ENCODE measurements around the gene PPFIA2.

- TF ChIP-seq CTCF (IDR thresholded peaks at IDR 0.05; ENCODE audit: insufficient read depth, low read depth, low read length): no peak
- no peak for TF ChIP-seq EZH2 (IDR thresholded peaks at IDR 0.05; ENCODE audit: insufficient read depth, low read length)
Measured at GRCh38 chr12:81297601-81298000, 461.5 kb downstream of the PPFIA2 start.

Measured in astrocyte (in vitro differentiated cells and primary cell).